ENCODE measurements around the gene ALDH4A1. TPM values are rescaled to one million over a fixed set of nuclear protein-coding genes. Genes with fewer than 3 reads are reported as not detected.
"Not testable (repeated sequence)": the region's sequence is repeated elsewhere in the genome, so short reads cannot be mapped to it uniquely, and the experiment has no call there.

ALDH4A1 gene
- total and polyA plus RNA-seq, 2 donors = 12.3 to 24.6 TPM

DNA sequence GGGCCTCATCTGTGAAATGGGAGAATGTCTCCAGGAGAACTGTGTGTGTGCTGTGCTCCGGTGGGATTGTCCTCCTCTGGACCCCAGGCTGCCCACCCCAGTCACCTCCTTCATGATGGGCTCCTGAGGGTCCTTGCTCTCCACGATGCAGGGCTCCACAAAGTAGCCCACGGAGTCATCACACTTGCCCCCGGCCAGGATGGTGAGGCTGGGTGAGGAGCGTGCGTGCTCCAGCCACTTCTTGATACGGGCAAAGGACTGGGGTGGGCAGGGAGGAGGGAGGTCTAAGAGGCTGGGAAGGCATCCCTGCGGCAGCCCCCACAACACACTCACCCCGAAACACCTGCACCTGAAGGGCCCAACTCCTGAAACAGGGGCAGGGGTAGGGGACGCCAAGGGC lies 26.1 kb downstream of the ALDH4A1 start:
- Histone ChIP-seq H3K27me3 (ENCODE audit: control insufficient read depth in 2 of 2, insufficient read depth in 1 of 2, low read length in 1 of 2) (no peaks in the 10 kb centered on the region), H3K4me1 (ENCODE audit: control insufficient read depth in 2 of 2, insufficient read depth in 2 of 2, low read length in 2 of 2) (no peaks in the 10 kb centered on the region), H3K9me3 (ENCODE audit: control insufficient read depth in 2 of 2, insufficient read depth in 1 of 2, low read length in 1 of 2) (no peaks in the 10 kb centered on the region), H3K36me3 (ENCODE audit: control insufficient read depth in 2 of 2, insufficient read depth in 2 of 2, low read length in 1 of 2) (peaks cover 0 to 8% of the 10 kb centered on the region in 2 donors), H3K27ac (ENCODE audit: low read depth in 1 of 2, low read length in 1 of 2) (no peak overlapping the region), H3K4me3 (ENCODE audit: low read length in 2 of 2) (no peak overlapping the region)
- WGBS = 97% methylated on average over 10 of the region's 10 CpGs
- DNase-seq (ENCODE audit: low read depth in 6 of 9, low spot score in 9 of 9) = no peak

DNA sequence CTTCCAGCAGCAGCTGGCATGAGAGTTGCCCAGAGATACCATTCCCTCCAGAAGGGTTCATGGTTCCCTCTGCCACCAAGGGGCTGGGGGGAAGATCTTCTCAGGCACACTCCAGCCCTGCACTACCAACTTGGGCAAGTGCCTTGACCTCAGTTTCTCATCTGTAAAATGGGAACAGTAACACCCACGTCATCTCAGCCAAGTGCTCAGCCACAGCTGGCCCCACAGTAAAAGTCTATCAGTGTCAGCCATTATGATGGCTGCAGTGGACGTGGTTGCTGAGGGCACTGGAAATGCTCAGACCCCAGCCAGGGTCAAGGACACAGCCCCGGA lies 26.6 kb downstream of the ALDH4A1 start:
- Histone ChIP-seq H3K27ac (ENCODE audit: low read depth in 1 of 2, low read length in 1 of 2) (no peak overlapping the region), H3K9me3 (ENCODE audit: control insufficient read depth in 2 of 2, insufficient read depth in 1 of 2, low read length in 1 of 2) (no peaks in the 10 kb centered on the region), H3K4me3 (ENCODE audit: low read length in 2 of 2) (no peak overlapping the region), H3K4me1 (ENCODE audit: control insufficient read depth in 2 of 2, insufficient read depth in 2 of 2, low read length in 2 of 2) (no peaks in the 10 kb centered on the region), H3K27me3 (ENCODE audit: control insufficient read depth in 2 of 2, insufficient read depth in 1 of 2, low read length in 1 of 2) (no peaks in the 10 kb centered on the region), H3K36me3 (ENCODE audit: control insufficient read depth in 2 of 2, insufficient read depth in 2 of 2, low read length in 1 of 2) (peaks cover 0 to 8% of the 10 kb centered on the region in 2 donors)
- WGBS = 96% methylated on average over 3 of the region's 3 CpGs
- DNase-seq (ENCODE audit: low read depth in 6 of 9, low spot score in 9 of 9) = no peak

DNA sequence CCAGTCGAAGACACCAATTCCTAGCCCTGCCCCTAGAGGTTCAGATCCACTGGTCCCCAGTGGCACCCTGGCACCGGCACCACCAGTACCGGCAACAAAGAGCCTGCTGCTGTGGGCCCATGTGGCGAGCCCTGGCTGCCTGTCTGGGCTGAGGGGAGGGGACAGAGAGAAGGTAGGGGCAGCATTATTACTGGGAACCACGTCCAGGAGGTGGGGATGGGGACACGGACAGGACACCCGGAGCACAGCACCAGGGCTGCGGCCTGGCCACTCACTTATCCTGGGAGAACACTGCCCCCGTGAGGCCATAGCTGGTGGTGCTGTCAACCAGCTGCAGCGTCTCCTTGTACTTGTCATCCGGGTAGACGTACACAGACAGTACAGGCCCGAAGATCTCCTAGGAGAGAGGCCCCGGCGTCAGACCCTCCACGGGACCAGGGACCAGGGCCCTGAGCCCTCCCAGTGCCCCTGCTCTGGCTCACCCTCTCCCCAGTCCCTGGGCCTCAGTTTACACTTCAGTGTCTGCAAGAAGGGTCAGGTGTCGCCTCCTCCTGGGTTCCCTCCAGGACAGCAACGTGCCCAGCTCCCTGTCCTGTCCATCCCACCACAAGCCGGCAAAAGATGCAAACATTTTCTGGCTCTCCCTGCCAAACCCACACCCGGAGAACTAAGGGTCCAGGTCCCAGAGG lies 27.1 kb downstream of the ALDH4A1 start:
- no peak overlapping the region for H3K27ac ChIP-seq (ENCODE audit: low read depth in 1 of 2, low read length in 1 of 2)
- no peak overlapping the region for H3K4me3 ChIP-seq (ENCODE audit: low read length in 2 of 2)
- H3K9me3 ChIP-seq (ENCODE audit: control insufficient read depth in 2 of 2, insufficient read depth in 1 of 2, low read length in 1 of 2) = no peaks in the 10 kb centered on the region
- peak; percentile 8 to 69 (median 30) for DNase-seq (ENCODE audit: low read depth in 6 of 9, low spot score in 9 of 9)
- H3K27me3 ChIP-seq (ENCODE audit: control insufficient read depth in 2 of 2, insufficient read depth in 1 of 2, low read length in 1 of 2) = no peaks in the 10 kb centered on the region
- peaks cover 0 to 8% of the 10 kb centered on the region in 2 donors for H3K36me3 ChIP-seq (ENCODE audit: control insufficient read depth in 2 of 2, insufficient read depth in 2 of 2, low read length in 1 of 2)
- WGBS = 72% methylated on average over 20 of the region's 20 CpGs
- H3K4me1 ChIP-seq (ENCODE audit: control insufficient read depth in 2 of 2, insufficient read depth in 2 of 2, low read length in 2 of 2) = no peaks in the 10 kb centered on the region

DNA sequence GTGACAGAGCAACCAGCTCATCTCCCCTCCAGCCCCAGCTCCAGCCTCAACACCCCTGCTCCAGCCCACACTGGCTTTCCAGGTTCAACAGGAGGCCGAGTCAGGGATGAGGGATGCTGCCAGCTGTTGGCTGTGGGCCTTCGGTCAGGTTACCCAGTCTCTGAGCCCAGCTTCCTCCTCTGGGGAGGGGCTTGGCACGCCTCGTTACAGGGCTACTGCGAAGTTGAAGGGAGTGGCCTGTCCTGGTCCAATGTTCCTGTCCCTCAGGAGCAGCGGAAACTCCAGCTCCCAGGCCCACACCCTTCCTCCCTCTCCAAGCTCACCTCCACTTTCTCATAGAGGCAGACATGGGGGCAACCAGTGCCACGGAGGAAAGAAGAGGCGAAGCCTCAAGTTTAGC lies 27.8 kb downstream of the ALDH4A1 start:
- Histone ChIP-seq H3K27ac (ENCODE audit: low read depth in 1 of 2, low read length in 1 of 2) (no peak overlapping the region), H3K4me1 (ENCODE audit: control insufficient read depth in 2 of 2, insufficient read depth in 2 of 2, low read length in 2 of 2) (no peaks in the 10 kb centered on the region), H3K36me3 (ENCODE audit: control insufficient read depth in 2 of 2, insufficient read depth in 2 of 2, low read length in 1 of 2) (peaks cover 0 to 8% of the 10 kb centered on the region in 2 donors), H3K9me3 (ENCODE audit: control insufficient read depth in 2 of 2, insufficient read depth in 1 of 2, low read length in 1 of 2) (no peaks in the 10 kb centered on the region), H3K27me3 (ENCODE audit: control insufficient read depth in 2 of 2, insufficient read depth in 1 of 2, low read length in 1 of 2) (no peaks in the 10 kb centered on the region), H3K4me3 (ENCODE audit: low read length in 2 of 2) (no peak overlapping the region)
- 95% methylated on average over 8 of the region's 8 CpGs for WGBS
- no peak for DNase-seq (ENCODE audit: low read depth in 6 of 9, low spot score in 9 of 9)

DNA sequence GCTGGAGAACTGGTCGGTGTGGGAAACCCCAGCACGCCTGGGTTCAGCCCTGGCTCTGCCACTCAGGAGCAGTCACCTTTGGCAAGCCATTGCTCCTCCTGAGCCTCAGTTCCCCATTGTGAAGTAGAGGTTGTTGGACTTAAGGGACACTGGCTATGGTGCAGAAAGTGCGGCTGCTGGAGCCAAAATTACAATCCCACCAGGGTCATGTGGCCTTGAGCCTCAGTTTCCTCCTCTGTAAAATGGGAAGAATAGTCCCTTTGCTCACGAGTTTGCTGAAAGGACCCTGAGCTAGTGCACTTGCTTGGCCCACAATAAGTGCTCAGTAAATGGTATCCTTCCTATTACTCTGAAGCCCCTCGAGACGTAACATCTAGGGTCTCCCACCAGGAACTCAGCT lies 28.3 kb downstream of the ALDH4A1 start:
- Histone ChIP-seq H3K4me1 (ENCODE audit: control insufficient read depth in 2 of 2, insufficient read depth in 2 of 2, low read length in 2 of 2) (no peaks in the 10 kb centered on the region), H3K36me3 (ENCODE audit: control insufficient read depth in 2 of 2, insufficient read depth in 2 of 2, low read length in 1 of 2) (peaks cover 0 to 8% of the 10 kb centered on the region in 2 donors), H3K4me3 (ENCODE audit: low read length in 2 of 2) (no peak overlapping the region), H3K27ac (ENCODE audit: low read depth in 1 of 2, low read length in 1 of 2) (no peak overlapping the region), H3K27me3 (ENCODE audit: control insufficient read depth in 2 of 2, insufficient read depth in 1 of 2, low read length in 1 of 2) (no peaks in the 10 kb centered on the region), H3K9me3 (ENCODE audit: control insufficient read depth in 2 of 2, insufficient read depth in 1 of 2, low read length in 1 of 2) (no peaks in the 10 kb centered on the region)
- 97% methylated on average over 6 of the region's 6 CpGs for WGBS
- DNase-seq (ENCODE audit: low read depth in 6 of 9, low spot score in 9 of 9) = no peak

DNA sequence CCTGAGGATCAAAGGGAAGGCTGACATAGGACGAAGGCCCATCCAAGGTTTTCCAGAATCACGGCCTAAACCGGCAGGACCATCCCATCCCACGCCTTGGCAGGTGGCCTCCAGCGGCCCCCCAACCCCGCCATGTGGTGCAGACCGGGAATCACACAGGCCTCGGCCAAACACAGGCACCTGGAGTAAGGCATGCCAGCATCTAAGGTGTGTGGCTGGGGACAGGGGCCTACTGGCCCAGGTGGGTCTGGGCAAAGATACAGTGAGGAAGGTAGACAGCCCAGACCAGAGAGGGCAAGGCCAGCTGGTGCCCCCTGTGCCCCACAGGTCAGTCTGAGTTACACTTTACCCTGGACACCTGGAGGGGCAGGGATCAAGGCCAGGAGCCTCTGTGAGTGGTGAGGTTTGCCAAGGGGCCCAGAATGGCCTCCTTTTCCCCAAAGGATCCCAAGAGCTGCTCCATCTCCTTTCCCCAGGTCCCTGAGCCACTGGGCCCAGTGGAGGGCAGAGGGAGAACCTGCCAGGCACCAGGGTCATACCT lies 30.2 kb downstream of the ALDH4A1 start:
- Histone ChIP-seq H3K4me3 (ENCODE audit: low read length in 2 of 2) (no peak overlapping the region), H3K27me3 (ENCODE audit: control insufficient read depth in 2 of 2, insufficient read depth in 1 of 2, low read length in 1 of 2) (no peaks in the 10 kb centered on the region), H3K9me3 (ENCODE audit: control insufficient read depth in 2 of 2, insufficient read depth in 1 of 2, low read length in 1 of 2) (no peaks in the 10 kb centered on the region), H3K4me1 (ENCODE audit: control insufficient read depth in 2 of 2, insufficient read depth in 2 of 2, low read length in 2 of 2) (no peaks in the 10 kb centered on the region), H3K36me3 (ENCODE audit: control insufficient read depth in 2 of 2, insufficient read depth in 2 of 2, low read length in 1 of 2) (peaks cover 0 to 8% of the 10 kb centered on the region in 2 donors), H3K27ac (ENCODE audit: low read depth in 1 of 2, low read length in 1 of 2) (no peak overlapping the region)
- 93% methylated on average over 8 of the region's 8 CpGs for WGBS
- no peak for DNase-seq (ENCODE audit: low read depth in 6 of 9, low spot score in 9 of 9)

DNA sequence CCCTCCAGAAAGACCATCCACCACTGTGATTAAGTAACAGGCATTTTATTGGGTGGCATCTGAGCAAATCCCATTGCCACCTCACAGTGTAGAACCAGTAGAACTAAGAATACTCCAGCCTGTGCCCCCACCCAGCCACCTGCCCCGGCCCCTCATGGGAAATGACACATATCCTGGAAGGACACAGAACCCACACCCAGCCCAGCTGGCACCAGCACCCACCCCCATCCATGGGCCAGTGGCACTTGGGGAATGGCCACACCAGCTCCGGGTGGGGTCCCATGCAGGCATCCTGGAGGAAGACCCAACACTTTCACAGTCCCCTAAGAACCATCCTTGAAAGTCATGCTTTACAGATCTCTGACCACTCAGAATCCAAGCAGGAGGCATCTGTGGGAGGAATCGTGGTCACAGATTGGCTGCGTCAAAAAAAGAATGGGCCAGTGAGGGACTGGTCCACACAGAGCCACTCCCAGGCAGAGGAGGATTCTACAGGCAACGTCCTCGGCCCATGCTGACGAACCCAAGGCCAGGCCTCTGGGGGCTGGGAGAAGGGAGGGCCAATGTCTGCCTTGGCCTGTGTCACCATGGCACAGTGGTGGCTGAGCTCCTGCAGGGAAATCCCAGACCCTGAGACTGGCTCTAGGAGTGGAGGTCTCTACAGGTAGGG lies 30.8 kb downstream of the ALDH4A1 start:
- no peak for DNase-seq (ENCODE audit: low read depth in 6 of 9, low spot score in 9 of 9)
- WGBS = 97% methylated on average over 7 of the region's 7 CpGs
- H3K36me3 ChIP-seq (ENCODE audit: control insufficient read depth in 2 of 2, insufficient read depth in 2 of 2, low read length in 1 of 2) = peaks cover 0 to 8% of the 10 kb centered on the region in 2 donors

DNA sequence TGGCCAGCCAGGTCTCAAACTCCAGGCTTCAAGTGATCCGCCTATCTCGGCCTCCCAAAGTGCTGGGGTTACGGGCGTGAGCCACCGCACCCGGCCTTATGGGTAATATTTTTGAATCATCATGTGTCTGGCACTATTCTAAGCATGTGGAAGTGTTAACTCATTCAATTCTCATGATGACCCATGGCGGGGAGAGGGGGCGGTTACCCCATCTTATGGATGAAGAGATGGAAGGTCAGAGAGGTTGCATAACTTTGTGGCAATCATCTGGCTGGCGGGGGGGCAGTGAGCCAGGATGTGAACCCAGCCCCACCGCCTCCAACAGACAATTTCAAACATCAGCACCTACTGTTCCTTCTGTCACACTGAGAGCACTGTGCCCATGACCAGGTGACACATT lies 31.4 kb downstream of the ALDH4A1 start:
- peaks cover 0 to 1% of the 10 kb centered on the region in 2 donors for H3K27me3 ChIP-seq (ENCODE audit: control insufficient read depth in 2 of 2, insufficient read depth in 1 of 2, low read length in 1 of 2)
- no peak overlapping the region for H3K27ac ChIP-seq (ENCODE audit: low read depth in 1 of 2, low read length in 1 of 2)
- 95% methylated on average over 10 of the region's 10 CpGs for WGBS
- no peaks in the 10 kb centered on the region for H3K4me1 ChIP-seq (ENCODE audit: control insufficient read depth in 2 of 2, insufficient read depth in 2 of 2, low read length in 2 of 2)
- DNase-seq (ENCODE audit: low read depth in 6 of 9, low spot score in 9 of 9) = no peak
- H3K4me3 ChIP-seq (ENCODE audit: low read length in 2 of 2) = no peak overlapping the region
- no peaks in the 10 kb centered on the region for H3K9me3 ChIP-seq (ENCODE audit: control insufficient read depth in 2 of 2, insufficient read depth in 1 of 2, low read length in 1 of 2)
- peaks cover 0 to 8% of the 10 kb centered on the region in 2 donors for H3K36me3 ChIP-seq (ENCODE audit: control insufficient read depth in 2 of 2, insufficient read depth in 2 of 2, low read length in 1 of 2)

More for the DNA sequence above, 30.8 kb downstream of the ALDH4A1 start:
- no peak overlapping the region for H3K27ac ChIP-seq (ENCODE audit: low read depth in 1 of 2, low read length in 1 of 2)
- no peak overlapping the region for H3K4me3 ChIP-seq (ENCODE audit: low read length in 2 of 2)
- H3K4me1 ChIP-seq (ENCODE audit: control insufficient read depth in 2 of 2, insufficient read depth in 2 of 2, low read length in 2 of 2) = no peaks in the 10 kb centered on the region
- no peaks in the 10 kb centered on the region for H3K9me3 ChIP-seq (ENCODE audit: control insufficient read depth in 2 of 2, insufficient read depth in 1 of 2, low read length in 1 of 2)
- no peaks in the 10 kb centered on the region for H3K27me3 ChIP-seq (ENCODE audit: control insufficient read depth in 2 of 2, insufficient read depth in 1 of 2, low read length in 1 of 2)

DNA sequence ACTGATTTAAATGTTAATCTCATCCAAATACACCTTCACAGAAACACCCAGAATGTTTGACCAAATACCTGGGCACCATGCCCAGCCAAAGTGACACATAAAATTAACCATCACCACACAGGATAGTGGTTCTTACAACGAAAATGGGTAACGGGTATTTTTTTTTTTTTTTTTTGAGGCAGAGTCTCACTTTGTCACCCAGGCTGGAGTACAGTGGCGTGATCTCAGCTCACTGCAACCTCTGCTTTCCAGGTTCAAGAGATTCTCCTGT lies 31.8 kb downstream of the ALDH4A1 start:
- not testable (repeated sequence) for H3K4me3 ChIP-seq (ENCODE audit: low read length in 2 of 2); H3K9me3 ChIP-seq (ENCODE audit: control insufficient read depth in 2 of 2, insufficient read depth in 1 of 2, low read length in 1 of 2); H3K4me1 ChIP-seq (ENCODE audit: control insufficient read depth in 2 of 2, insufficient read depth in 2 of 2, low read length in 2 of 2); DNase-seq (ENCODE audit: low read depth in 6 of 9, low spot score in 9 of 9); H3K27me3 ChIP-seq (ENCODE audit: control insufficient read depth in 2 of 2, insufficient read depth in 1 of 2, low read length in 1 of 2); H3K27ac ChIP-seq (ENCODE audit: low read depth in 1 of 2, low read length in 1 of 2); H3K36me3 ChIP-seq (ENCODE audit: control insufficient read depth in 2 of 2, insufficient read depth in 2 of 2, low read length in 1 of 2)
- 83% methylated on average over 3 of the region's 3 CpGs for WGBS

Data from thymus (tissue), 11 donors.